HG03159 (cell line): Measurements from ENCODE around the gene ABHD8.

Experiments used
- ATAC-seq: cut with Tn5 transposase; IDR thresholded peaks from one replicate; pipeline ENCODE4 v1.9.1; 2021; ENCODE audit warnings: mild to moderate bottlenecking, moderate library complexity; ENCODE audit not compliant: unreplicated experiment

ABHD8 gene

DNA sequence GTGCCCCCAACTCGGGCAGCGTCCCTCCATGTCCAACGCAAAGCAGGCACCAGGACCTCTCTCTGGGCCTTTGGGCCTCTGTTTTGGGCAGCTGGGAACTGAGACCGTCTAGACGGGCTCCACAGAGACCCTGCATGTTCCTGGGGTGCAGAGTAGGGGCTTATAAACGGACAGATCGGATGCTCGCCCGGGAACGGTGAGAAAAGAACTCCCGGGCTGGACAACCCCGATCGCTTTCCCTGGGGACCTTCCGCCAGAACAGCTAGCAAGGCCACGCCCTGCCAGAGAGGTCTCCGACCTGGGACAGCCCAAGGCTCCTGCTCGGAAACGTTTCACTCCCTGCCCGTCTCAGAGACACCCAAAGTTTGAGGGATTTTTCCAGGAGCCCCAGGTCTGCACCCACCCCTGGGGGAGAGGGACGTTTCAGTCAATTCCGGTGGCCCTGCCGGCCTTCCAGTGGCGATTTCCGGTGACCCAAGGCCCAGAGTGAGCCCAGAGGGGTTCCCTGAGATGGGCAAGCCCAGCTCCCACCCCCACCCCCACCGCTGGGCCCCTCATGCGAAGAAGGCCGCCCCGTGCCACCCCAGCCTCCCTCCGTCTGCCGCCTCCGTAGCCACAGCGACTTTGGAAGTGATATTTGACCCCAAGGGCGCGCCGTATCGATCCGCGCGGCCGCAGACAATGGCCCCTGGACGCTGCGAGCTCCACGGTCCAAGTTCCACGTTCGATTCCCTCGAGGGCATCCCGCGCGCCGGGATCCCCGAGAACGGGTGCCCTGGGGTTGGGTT lies 59.2 kb downstream of the ABHD8 start:
- ATAC-seq = no peak

DNA sequence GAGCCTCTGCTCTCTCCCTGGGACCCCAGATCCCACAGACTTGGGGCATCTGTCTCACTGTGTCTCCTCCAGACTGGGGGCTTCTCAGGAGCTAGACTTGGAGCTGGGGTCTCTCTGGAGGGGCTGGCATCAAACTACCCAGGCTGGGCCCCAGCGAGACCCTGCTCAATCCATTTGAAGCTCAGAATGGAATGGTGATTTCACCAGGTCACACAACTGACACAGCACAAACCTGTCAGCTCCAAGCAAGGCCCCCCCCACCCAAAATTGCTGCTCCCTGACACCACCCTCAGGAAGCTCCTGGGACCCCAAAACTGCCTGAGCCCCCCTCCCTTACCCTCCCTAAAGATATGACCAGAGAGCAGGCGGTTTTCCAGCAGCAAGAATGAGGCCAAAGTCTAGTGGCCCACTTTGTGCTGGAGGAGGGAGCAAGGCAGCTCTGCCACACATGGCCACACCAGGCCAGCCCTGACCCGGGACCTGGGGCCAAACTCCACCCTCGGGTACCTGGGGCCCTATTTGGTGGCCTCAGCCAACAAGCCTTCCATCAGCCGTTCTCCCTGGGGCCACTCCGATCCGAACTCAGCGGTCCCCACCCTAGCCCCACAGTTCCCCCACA lies 59.9 kb downstream of the ABHD8 start:
- no peak for ATAC-seq

DNA sequence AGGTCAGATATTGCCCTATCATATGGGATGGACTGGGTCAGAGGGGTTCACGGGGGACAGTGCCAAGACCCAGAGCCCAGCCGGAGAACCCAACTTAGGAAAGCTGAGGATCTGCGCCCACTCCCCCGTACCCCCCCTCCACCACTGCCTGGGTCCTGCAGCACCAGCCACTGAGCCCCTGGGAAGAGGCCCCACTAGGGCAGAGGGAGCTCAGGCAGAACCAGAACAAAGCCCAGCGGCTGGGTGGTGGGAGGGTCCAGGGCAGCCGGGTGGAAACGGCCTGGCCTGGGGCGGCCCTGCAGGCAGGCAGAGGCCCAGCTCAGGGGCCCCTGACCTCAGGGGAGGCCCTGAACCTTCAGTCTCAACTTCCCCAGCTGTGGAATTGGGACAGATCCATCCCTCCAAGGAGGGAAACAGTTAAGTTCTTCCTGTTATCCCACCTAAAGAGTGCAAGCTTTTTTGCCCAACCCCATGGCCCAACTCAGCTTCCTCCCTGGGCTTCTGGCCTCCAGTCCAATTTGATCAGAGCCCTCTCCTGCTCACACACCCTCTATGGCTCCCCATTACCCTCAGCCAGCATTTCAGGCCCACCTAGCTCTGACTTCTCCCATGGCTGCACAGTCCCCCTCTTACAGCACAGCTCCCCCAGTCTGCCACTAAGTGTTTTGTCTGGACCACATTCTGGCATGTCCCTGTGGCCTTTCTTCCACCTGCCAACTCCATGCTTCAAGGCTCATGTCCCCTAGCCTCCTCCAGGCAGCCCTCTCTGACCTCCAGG lies 60.6 kb downstream of the ABHD8 start:
- no peak for ATAC-seq
